ENCODE measurements around the gene ADAMTSL2. TPM values are rescaled to one million over a fixed set of nuclear protein-coding genes. Genes with fewer than 3 reads are reported as not detected.

The ADAMTSL2 gene
- polyA plus RNA-seq, 1 donor (not counting 4 experiments of a cell fraction or from before 2014, with no cell fraction given): not detected

DNA sequence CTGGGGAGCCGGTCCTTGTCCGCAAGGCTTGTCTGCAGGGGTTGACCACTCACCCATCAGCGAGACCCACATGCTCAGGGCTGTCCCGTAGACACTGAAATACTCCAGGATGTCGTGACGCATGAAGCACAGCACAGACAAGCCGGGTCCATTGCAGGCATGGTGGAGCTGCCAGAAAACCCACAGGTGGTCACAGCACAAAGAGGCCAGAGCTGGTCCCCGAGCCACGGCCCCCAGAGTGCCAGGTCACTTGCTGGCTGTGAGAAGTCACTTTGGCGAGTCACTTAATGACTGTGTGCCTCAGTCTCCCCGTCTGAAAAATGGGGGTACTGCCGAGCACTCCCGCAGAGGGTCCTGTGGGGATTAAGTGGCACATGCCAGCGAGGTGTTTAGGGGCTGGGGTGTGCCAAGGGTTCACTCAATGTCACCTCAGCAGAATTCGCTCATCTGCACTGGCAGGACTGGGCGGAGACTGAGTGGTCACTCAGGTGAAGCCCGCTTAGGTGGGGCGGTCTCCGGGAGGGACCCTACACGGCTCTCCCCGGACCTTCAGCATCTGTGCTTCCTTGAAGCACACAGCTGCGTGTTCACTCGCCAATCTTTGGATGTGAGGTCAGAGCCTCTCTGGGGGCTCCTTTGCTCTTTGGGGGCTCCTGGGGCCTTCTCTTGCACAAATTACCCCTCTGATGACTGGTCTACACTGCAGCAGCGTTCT is 14.2 kb upstream of the ADAMTSL2 start:
- H3K9me1 ChIP-seq (ENCODE audit: control insufficient read depth, extremely low read depth, insufficient read depth, low read length): no peaks in the 10 kb centered on the region
- H3K9ac ChIP-seq (ENCODE audit: control insufficient read depth, extremely low read depth, insufficient read depth, low read length): no peak overlapping the region
- FAIRE-seq (no peak), DNase-seq (ENCODE audit: low read depth, low spot score) (no peak)
- H3K27ac ChIP-seq (ENCODE audit: control insufficient read depth, insufficient read depth, low read length): no peak overlapping the region
- H3K36me3 ChIP-seq (ENCODE audit: control insufficient read depth in 2 of 2, extremely low read depth in 1 of 2, insufficient read depth in 2 of 2, low read length in 2 of 2): no peaks in the 10 kb centered on the region
- H2AFZ ChIP-seq (ENCODE audit: control insufficient read depth, low read length): no peak overlapping the region
- no peaks in the 10 kb centered on the region for H3K79me2 ChIP-seq (ENCODE audit: control insufficient read depth, insufficient read depth, low read length)
- no peak overlapping the region for H3K4me3 ChIP-seq (ENCODE audit: control insufficient read depth in 2 of 3, extremely low read depth in 1 of 3, insufficient read depth in 2 of 3, low read depth in 1 of 3, low read length in 3 of 3)
- dilution Hi-C loops (cut with MboI; ENCODE audit: extremely low pct_ligation_motif_present, low sequenced_read_pairs): no loop called here
- H3K9me3 ChIP-seq (ENCODE audit: control insufficient read depth, low read depth, low read length): no peaks in the 10 kb centered on the region
- H3K27me3 ChIP-seq (ENCODE audit: control insufficient read depth, extremely low read depth, insufficient read depth, low read length): peaks cover 27% of the 10 kb centered on the region
- H3K4me1 ChIP-seq (ENCODE audit: control insufficient read depth, extremely low read depth, insufficient read depth, low read length): no peaks in the 10 kb centered on the region
- H3K4me2 ChIP-seq (ENCODE audit: control insufficient read depth, extremely low read depth, insufficient read depth, low read depth, low read length): peak overlapping the region; percentile 52
- peaks cover 2% of the 10 kb centered on the region for H4K20me1 ChIP-seq (ENCODE audit: control insufficient read depth, extremely low read depth, insufficient read depth, low read length)
- no peak for TF ChIP-seq EZH2 (IDR thresholded peaks at IDR 0.05; ENCODE audit: low read length)
- TF ChIP-seq, protein P1, sequence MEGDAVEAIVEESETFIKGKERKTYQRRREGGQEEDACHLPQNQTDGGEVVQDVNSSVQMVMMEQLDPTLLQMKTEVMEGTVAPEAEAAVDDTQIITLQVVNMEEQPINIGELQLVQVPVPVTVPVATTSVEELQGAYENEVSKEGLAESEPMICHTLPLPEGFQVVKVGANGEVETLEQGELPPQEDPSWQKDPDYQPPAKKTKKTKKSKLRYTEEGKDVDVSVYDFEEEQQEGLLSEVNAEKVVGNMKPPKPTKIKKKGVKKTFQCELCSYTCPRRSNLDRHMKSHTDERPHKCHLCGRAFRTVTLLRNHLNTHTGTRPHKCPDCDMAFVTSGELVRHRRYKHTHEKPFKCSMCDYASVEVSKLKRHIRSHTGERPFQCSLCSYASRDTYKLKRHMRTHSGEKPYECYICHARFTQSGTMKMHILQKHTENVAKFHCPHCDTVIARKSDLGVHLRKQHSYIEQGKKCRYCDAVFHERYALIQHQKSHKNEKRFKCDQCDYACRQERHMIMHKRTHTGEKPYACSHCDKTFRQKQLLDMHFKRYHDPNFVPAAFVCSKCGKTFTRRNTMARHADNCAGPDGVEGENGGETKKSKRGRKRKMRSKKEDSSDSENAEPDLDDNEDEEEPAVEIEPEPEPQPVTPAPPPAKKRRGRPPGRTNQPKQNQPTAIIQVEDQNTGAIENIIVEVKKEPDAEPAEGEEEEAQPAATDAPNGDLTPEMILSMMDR (optimal IDR thresholded peaks at IDR 0.05 in 1 of 3, IDR thresholded peaks at IDR 0.05 in 1 of 3, conservative IDR thresholded peaks at IDR 0.05 in 1 of 3; ENCODE audit: extremely low read depth in 1 of 3, insufficient read depth in 2 of 3, low read length in 3 of 3): no peak

DNA sequence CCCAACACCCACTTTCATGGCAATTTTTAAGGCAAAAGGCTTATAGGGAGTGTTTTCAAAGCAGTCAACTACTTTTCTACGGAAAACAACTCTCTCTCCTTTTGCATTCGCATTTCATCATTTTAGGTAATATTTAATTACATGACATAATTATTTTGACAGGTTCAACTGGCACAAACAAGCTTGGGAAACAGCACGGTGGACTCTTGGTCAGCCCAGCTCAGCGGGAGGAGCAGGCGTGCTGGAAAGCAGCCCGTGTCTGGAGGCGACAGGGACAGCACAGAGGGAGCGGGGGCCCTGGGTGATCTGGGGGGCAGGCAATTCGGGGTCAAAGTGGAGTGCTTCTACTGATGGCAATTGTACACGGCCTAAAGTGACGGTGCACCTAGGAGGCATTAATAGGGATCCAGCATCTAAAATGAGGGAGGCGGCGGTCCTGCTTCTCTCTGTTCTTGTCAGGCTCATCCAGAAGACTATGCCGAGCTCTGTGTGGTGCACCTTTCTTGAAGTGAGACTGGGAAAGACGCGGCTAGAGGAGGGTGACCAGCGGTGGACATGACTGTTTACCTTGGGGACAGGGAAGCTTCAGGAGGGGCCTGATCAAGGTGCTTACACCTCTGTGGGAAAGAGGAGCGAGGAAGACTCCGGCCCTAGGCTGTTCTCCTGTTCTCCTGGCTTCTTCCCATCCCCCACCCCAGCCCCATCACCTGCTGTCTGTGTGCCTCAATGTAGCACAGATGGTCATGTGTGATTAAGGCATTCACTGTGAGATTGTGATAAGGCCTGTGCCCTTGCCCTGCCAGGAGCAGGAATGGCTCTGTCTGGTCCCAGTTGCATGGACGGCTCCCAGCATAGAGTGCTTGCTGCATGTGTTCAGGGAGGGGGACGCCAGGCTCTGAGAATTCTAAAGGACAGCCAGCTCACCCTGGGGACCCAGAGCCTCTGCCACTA is 13.1 kb upstream of the ADAMTSL2 start:
- TF ChIP-seq, protein P1 (optimal IDR thresholded peaks at IDR 0.05 in 1 of 3, IDR thresholded peaks at IDR 0.05 in 1 of 3, conservative IDR thresholded peaks at IDR 0.05 in 1 of 3; ENCODE audit: extremely low read depth in 1 of 3, insufficient read depth in 2 of 3, low read length in 3 of 3): no peak
- TF ChIP-seq EZH2 (IDR thresholded peaks at IDR 0.05; ENCODE audit: low read length): no peak
- no peak for DNase-seq (ENCODE audit: low read depth, low spot score)
- dilution Hi-C loops (cut with MboI; ENCODE audit: extremely low pct_ligation_motif_present, low sequenced_read_pairs): no loop called here
- H4K20me1 ChIP-seq (ENCODE audit: control insufficient read depth, extremely low read depth, insufficient read depth, low read length): peaks cover 2% of the 10 kb centered on the region
- no peak overlapping the region for H3K4me2 ChIP-seq (ENCODE audit: control insufficient read depth, extremely low read depth, insufficient read depth, low read depth, low read length)
- H3K36me3 ChIP-seq (ENCODE audit: control insufficient read depth in 2 of 2, extremely low read depth in 1 of 2, insufficient read depth in 2 of 2, low read length in 2 of 2): no peaks in the 10 kb centered on the region
- no peaks in the 10 kb centered on the region for H3K79me2 ChIP-seq (ENCODE audit: control insufficient read depth, insufficient read depth, low read length)
- H3K9ac ChIP-seq (ENCODE audit: control insufficient read depth, extremely low read depth, insufficient read depth, low read length): no peak overlapping the region
- H3K9me3 ChIP-seq (ENCODE audit: control insufficient read depth, low read depth, low read length): no peaks in the 10 kb centered on the region
- H3K27ac ChIP-seq (ENCODE audit: control insufficient read depth, insufficient read depth, low read length): no peak overlapping the region
- no peaks in the 10 kb centered on the region for H3K4me1 ChIP-seq (ENCODE audit: control insufficient read depth, extremely low read depth, insufficient read depth, low read length)
- peaks cover 32% of the 10 kb centered on the region for H3K27me3 ChIP-seq (ENCODE audit: control insufficient read depth, extremely low read depth, insufficient read depth, low read length)
- no peaks in the 10 kb centered on the region for H3K9me1 ChIP-seq (ENCODE audit: control insufficient read depth, extremely low read depth, insufficient read depth, low read length)
- no peak for FAIRE-seq
- no peak overlapping the region for H2AFZ ChIP-seq (ENCODE audit: control insufficient read depth, low read length)
- H3K4me3 ChIP-seq (ENCODE audit: control insufficient read depth in 2 of 3, extremely low read depth in 1 of 3, insufficient read depth in 2 of 3, low read depth in 1 of 3, low read length in 3 of 3): no peak overlapping the region
